HG03565 (cell line): ENCODE results near the gene DDX27.
A peak's percentile ranks its signal among the peaks of the same experiment; 100 is the strongest.

Experiments
- ATAC-seq: cut with Tn5 transposase; IDR thresholded peaks from one replicate; pipeline ENCODE4 v1.9.1; 2021; ENCODE audit warnings: mild to moderate bottlenecking, moderate library complexity; ENCODE audit not compliant: unreplicated experiment

DDX27 gene

GRCh38 chr20:49247169-49247723 lies 28.0 kb downstream of the DDX27 start:
- ATAC-seq: no peak

GRCh38 chr20:49247792-49248191 lies 28.6 kb downstream of the DDX27 start:
- ATAC-seq: no peak

- no peak for ATAC-seq
These were observed 29.1 kb downstream of the DDX27 start for GRCh38 chr20:49248301-49248700.

GRCh38 chr20:49248879-49249665 lies 29.9 kb downstream of the DDX27 start:
- ATAC-seq: no peak

GRCh38 chr20:49252556-49253350 lies 33.5 kb downstream of the DDX27 start:
- ATAC-seq: no peak

GRCh38 chr20:49256261-49256660 lies 37.0 kb downstream of the DDX27 start:
- no peak for ATAC-seq

GRCh38 chr20:49259284-49259683 lies 40.1 kb downstream of the DDX27 start:
- no peak for ATAC-seq

- no peak for ATAC-seq
These were observed 40.6 kb downstream of the DDX27 start for GRCh38 chr20:49259799-49260198.

GRCh38 chr20:49260218-49260617 lies 41.0 kb downstream of the DDX27 start:
- no peak for ATAC-seq

- ATAC-seq: no peak
These were observed 42.0 kb downstream of the DDX27 start for GRCh38 chr20:49261173-49261572.

GRCh38 chr20:49262444-49262843 lies 43.2 kb downstream of the DDX27 start:
- ATAC-seq: no peak

- ATAC-seq: no peak
These were observed 48.1 kb downstream of the DDX27 start for GRCh38 chr20:49267327-49267726.

GRCh38 chr20:49268600-49269365 lies 49.6 kb downstream of the DDX27 start:
- ATAC-seq: peak; percentile 34

GRCh38 chr20:49270177-49270576 lies 51.0 kb downstream of the DDX27 start:
- ATAC-seq: no peak

- no peak for ATAC-seq
These were observed 51.5 kb downstream of the DDX27 start for GRCh38 chr20:49270736-49271135.

- no peak for ATAC-seq
These were observed 53.4 kb downstream of the DDX27 start for GRCh38 chr20:49272654-49273053.

- ATAC-seq: no peak
These were observed 54.6 kb downstream of the DDX27 start for GRCh38 chr20:49273696-49274277.

GRCh38 chr20:49275216-49275615 lies 56.0 kb downstream of the DDX27 start:
- ATAC-seq: no peak

- no peak for ATAC-seq
These were observed 56.4 kb downstream of the DDX27 start for GRCh38 chr20:49275636-49276035.

- no peak for ATAC-seq
These were observed 57.1 kb downstream of the DDX27 start for GRCh38 chr20:49276161-49276960.
